ENCODE measurements around the gene KCNK17.
"Not testable (repeated sequence)": the region's sequence is repeated elsewhere in the genome, so short reads cannot be mapped to it uniquely, and the experiment has no call there.

The KCNK17 gene

GRCh38 chr6:39301606-39302005 lies 12.6 kb downstream of the KCNK17 start:
- no peak for DNase-seq

- no peak for DNase-seq
Observed at GRCh38 chr6:39300739-39301138, 13.5 kb downstream of the KCNK17 start.

GRCh38 chr6:39298061-39298460 lies 16.2 kb downstream of the KCNK17 start:
- DNase-seq = no peak

GRCh38 chr6:39296745-39297640 lies 17.2 kb downstream of the KCNK17 start:
- DNase-seq = no peak

GRCh38 chr6:39295611-39296011 lies 18.6 kb downstream of the KCNK17 start:
- no peak for DNase-seq

DNA sequence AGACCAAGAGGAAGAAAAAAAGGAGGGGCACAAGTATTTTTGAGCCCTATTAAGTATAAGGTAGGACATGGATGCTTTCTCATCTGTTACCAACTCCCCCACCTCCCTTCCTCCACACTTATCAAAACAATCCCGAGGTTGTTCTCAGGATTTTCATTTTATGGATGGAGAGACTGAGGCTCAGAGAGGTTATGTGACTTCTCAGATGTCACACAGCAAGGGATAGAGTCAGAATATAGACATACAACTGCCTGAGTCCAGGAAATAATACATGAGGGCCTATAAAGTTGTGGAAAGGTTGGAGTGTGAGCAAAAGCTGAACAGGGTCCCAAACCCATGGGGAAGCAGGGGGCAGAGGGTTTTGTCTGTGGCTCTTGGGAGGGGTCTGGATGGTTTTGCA lies 19.3 kb downstream of the KCNK17 start:
- DNase-seq = no peak

DNA sequence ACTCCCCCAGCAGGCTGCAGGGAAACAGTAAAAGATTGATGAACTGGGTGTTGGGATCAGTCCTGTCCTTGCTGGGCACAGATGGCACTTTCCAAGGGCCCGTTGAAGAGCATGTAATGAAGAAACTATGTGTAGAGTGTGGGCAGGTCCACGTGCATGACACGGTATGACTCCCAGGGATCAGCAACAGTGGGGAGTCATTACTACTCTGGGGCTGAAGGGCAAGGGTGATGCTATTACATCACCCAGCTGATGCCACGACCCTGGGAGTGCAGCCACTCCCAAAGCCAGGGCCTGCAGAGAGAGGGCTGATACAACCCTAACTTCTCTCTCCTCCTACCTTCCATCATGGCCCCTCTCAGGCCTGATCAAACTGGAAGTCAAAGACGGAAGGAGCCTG lies 20.1 kb downstream of the KCNK17 start:
- no peak for DNase-seq

DNA sequence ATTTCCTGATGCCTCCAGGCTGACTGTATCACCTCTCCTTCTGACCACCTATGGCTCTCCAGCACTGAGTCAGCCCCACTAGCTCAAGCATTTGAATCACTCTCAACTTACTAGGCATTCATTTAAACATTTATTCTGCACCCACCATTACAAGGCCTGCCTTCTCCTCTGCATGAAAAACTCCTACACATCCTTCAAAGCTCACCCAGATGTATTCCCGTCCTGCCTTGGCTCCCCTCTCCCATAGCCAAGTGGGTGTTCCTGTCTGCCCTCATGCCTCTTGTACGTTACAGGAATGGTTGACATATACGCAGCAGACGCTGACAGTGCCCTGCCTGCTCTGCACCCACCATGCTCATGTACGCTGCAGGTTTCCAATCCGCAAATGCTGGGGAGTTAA lies 21.6 kb downstream of the KCNK17 start:
- DNase-seq = no peak

- DNase-seq = no peak
Observed at GRCh38 chr6:39289490-39289889, 24.7 kb downstream of the KCNK17 start.

- no peak for DNase-seq
Observed at GRCh38 chr6:39287601-39288000, 26.6 kb downstream of the KCNK17 start.

- DNase-seq = not testable (repeated sequence)
Observed at GRCh38 chr6:39286596-39286995, 27.6 kb downstream of the KCNK17 start.

DNA sequence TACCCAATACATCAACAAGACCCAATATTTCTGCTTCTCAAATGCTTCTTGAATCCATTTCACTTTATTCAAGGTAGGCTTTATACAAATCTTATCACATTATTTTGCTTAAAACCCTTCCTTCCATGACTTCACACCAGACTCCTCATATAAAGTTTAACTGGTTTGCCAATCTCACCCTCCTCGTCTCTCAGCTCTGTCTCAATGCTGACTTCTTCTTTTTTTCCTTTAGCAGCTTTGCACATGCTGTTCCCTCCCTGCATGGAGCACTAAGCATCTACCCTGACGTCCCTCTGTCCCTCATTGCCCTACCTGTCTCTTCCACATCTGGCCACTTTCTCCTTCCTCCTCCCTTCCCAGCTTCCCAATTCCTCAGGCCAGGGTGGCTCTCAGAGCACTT lies 31.4 kb downstream of the KCNK17 start:
- no peak for DNase-seq

- DNase-seq = no peak
Observed at GRCh38 chr6:39281312-39281980, 32.8 kb downstream of the KCNK17 start.

DNA sequence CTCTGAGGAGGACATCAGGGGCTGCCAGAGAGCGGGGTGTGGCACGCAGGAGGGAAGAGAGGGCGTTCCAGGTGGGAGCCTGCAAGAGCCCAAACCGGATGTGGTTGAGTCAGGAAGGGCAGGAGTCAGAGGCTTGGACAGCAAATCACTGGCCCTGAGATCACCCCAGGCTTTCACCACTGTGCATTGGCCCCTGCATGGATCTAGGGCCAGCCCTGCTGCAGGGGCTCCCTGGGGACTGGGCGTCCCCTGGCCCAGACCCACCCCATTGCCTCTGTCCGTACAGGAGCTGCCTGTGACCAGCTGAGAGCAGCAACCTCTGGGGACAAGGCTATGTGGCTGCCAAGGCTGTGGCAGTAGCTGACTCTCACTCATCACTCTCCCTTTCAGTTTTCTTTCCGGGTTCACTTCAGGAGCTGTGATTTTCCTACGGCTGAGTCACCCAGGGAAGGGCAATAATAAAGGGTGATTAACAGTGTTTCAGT lies 33.9 kb downstream of the KCNK17 start:
- no peak for DNase-seq

- DNase-seq = no peak
Observed at GRCh38 chr6:39279539-39279938, 34.7 kb downstream of the KCNK17 start.

DNA sequence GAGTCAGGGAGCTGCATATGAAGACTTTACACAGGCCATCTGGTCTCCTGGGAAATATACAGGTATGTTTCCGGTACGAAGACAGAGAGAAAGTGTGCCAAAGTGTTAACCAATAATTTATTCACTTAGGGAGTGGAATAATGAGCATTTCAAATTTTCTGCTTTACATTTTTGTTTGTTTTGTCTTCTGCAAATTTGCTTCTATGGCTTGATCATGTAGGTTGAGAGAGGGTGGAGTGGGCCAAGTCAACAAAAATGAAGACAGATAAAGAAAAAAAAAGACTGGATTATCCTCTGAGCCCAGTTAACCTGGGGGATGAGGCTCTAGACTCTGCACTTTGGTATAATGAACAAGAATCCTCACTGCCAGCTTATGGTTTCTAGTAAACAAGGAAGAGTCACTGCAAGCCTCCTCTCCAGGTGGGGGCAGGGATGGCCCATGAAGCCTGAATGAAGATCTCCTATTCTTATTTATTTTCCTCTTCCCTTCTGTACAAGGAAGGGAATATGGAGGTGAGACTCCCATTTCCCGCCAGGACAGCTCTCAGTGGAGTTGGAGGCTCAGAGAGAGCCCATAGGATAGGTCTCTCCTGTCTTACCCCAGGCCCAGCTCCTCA lies 37.7 kb downstream of the KCNK17 start:
- DNase-seq = no peak

DNA sequence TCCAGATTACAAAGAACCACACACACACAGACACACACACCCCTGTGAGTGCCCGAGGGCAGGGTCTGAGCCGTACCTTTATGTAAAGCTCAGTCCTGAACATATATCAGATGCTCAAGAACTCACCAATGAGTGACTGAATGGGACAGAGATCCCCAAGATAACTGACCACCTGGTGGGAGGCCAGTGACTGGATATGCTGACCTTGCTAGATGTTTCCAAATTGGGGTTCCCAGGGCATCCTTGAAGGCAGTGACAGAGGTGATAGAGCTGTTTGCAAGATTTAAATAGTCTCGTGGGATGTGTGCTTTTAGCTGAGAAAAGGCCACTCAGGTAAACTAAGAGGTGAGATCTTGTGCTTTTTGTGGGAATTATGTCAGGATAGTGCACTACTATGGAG lies 39.3 kb downstream of the KCNK17 start:
- DNase-seq = no peak

GRCh38 chr6:39274471-39274870 lies 39.7 kb downstream of the KCNK17 start:
- DNase-seq = no peak

- no peak for DNase-seq
Observed at GRCh38 chr6:39273406-39273821, 40.8 kb downstream of the KCNK17 start.

DNA sequence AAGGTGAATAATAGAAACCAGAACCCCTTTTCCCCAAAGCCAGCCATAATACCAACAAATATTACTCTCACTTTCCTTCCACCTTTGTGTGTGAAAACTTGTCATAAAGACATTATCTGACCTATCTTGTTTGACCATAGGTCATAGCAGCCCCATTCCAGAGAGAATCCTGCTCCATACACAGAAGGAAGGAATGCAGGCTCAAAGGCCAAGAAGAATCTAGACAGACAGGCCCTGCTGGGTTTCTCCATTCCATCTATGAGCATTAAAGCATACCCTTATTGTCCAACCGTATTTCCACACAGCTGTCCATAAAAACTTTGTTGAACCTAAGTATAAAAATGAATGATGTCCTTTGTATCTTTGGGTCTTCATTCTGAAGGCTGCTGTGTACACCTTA lies 44.3 kb downstream of the KCNK17 start:
- no peak for DNase-seq

DNA sequence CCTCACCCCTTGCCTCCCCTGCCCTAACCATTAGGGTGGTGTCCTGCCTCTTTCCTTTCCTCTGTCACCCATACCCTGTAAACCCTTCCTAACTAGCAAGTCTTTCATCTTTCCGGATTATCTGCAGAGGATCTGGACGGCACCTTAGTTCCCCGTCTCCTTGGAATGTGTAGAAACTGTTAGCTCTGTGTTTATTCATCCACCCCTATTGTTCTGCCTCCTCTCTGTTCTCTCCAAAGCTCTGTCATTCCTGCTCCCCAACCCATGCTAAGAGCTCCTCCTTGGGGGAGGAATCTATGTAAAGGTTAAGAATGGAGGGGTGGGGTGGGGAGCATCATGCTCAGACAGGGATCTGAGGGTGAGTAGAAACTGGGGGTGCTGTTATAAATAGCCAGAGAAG lies 45.5 kb downstream of the KCNK17 start:
- no peak for DNase-seq

DNA sequence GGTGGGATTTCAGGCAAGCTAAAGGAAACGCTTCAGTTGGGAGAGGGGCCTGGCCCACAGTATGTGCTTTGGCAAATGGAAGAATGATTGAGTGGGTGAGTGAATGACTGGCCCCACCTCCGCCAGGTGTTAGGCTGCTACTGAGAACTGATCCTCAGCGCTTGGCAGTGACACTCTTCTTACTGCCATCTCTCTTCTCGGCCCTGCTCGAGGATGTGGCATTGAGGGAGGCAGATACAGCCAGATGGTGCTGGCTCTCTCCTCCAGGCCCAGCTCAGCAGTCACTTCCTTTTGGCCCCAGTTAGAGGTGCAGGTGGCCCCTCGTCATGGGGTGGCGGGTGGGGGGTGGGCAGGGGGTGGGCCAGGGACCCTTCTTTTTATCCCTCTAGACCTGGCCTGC lies 46.0 kb downstream of the KCNK17 start:
- DNase-seq = no peak

GRCh38 chr6:39266782-39267355 lies 47.4 kb downstream of the KCNK17 start:
- no peak for DNase-seq

All from activated CD8-positive, alpha-beta memory T cell treated with anti-CD3 and anti-CD28 coated beads for 24 hours (primary cell).